HG03196 (cell line): ENCODE measurements around the gene P4HTM.

Source experiments
- ATAC-seq: cut with Tn5 transposase; IDR thresholded peaks from one replicate; pipeline ENCODE4 v1.9.1; 2021; ENCODE audit not compliant: unreplicated experiment

Gene P4HTM

DNA sequence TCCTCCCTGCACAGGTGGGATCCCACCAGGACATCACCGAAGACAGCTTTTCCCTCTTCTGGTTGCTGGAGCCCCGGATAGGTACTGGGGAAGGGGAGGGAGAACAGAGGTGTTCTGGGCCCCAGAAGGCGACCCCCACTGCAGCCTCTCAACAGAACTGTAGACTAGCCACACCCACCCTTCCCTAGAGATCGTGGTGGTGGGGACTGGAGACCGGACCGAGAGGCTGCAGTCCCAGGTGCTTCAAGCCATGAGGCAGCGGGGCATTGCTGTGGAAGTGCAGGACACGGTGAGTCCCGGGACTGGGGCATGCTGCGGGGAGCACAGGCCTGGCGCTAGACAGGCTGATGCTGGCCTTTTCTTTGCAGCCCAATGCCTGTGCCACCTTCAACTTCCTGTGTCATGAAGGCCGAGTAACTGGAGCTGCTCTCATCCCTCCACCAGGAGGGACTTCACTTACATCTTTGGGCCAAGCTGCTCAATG, 32.7 kb downstream of the P4HTM start:
- ATAC-seq: no peak

DNA sequence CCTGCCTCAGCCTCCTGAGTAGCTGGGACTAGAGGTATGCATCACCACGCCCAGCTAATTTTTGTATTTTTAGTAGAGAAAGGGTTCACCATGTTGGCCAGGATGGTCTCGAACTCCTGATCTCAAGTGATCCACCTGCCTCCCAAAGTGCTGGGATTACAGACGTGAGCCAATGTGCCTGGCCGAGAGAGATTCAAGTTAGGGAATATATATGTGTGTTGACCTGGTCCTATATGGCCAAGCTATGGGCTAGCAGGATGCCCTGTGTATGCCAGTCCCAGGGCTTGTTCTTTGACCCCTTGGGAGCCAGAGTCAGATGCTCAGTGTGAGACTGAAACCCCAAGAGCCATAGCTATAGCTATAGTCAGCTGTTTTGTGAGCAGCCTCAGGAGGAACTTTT, 33.7 kb downstream of the P4HTM start:
- ATAC-seq: no peak

- ATAC-seq: no peak
These were observed 34.4 kb downstream of the P4HTM start for GRCh38 chr3:49024449-49024848.

DNA sequence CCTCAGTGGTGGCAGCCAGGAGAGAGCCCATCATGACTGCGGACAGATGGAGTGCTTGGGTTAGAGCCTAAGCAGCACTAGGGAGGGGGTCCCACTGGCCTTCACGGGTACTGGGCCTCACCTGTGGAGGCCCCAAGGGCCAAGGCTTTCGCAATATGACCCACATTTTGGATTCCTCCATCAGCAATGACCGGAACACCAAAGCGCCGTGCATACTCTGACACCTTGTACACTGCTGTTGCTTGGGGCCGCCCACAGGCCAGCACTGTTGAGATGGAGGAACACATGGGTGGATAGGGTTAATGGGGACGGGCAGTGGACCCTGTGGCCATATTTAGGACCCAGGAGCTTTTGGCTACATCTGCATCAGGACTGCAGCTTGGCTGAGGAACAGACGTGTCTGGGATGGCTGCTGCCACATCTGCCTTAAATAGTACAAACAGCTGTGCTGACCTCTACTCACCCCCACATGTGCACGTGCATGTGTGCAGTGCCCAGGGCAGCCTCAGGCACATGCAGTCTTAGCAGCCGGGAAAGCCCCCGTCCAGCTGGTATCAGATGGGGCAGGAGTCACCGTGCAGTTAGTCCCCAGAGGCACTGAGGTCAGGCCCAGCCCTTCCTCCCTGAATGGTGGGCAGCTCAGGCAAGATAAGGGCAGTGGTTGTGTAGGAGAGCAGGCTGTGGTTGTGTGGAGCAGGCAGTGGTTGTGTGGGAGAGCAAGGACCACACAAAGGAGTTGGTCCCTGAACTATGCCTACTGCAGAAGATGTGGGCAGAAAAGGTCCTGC, 35.2 kb downstream of the P4HTM start:
- ATAC-seq: no peak

GRCh38 chr3:49025793-49026520, 35.9 kb downstream of the P4HTM start:
- ATAC-seq: no peak

DNA sequence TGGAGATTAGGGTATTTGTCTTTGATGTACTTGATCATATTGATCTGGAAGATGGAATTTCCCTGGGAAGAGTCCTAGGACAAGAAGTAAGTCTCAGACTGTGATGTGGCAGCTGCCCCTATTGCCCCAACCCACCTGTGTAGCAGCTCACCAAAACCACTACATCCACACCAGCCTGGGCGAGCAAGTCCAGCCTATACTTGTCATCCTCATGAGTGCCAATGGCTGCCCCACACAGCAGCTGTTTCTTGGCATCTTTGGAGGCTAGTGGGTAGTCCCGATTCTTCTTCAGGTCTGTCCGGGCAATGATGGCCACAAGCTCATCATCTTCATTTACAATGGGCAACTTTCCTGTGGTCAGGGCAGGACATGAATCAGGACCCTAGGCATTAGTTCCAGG, 36.5 kb downstream of the P4HTM start:
- ATAC-seq: no peak

- no peak for ATAC-seq
These were observed 37.6 kb downstream of the P4HTM start for GRCh38 chr3:49027634-49028033.

- ATAC-seq: no peak
These were observed 38.2 kb downstream of the P4HTM start for GRCh38 chr3:49028298-49028672.

DNA sequence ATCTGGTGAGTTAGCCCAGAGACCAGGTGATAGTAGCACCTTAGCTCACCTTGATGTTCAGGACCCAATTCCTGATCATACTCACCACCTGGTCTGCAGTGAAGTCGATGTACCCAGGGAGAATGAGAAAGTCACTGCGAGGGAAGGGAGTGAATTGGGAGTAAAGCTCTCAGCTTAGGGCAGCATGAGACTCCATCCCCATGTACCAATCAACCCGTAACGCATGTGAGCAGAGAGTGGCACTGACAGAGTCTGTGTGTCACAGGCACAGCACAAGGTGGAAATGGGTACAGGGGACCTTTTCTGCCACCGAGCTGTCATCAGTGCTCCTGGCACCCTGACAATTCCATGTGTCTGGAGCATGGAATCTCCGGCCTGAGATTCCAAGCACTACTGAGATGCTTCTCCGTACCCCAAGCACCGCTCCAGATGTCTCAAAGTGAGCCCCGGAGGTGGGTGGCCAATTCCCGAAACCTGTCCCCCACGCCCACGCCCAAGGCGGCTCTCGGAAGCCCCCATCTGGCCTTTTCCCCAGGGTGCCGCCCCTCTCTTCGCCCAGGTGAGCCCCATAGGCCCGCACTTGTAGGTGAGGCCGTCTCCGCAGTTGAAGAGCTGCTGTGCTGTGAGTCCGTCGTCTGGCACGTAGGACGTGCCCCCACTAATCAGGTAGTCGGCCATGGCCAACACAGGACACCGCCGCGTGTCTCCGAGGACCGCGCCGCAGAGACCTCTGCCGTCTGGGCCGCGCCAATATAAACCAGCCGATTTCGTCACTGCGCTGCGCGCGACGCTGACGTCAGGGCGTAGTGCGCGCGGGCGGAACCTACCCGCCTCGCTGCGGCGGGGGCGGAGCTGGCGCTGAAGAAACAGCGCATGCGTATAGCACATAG, 38.9 kb downstream of the P4HTM start, which contains the start of gene IMPDH2:
TSS of gene IMPDH2 (minus strand) at position 726 of the 890 bp plus-strand sequence. CDS start at position 678, 48 bp downstream.
- peak; percentile 85 for ATAC-seq

GRCh38 chr3:49029563-49029884, 39.5 kb downstream of the P4HTM start:
- ATAC-seq: no peak

DNA sequence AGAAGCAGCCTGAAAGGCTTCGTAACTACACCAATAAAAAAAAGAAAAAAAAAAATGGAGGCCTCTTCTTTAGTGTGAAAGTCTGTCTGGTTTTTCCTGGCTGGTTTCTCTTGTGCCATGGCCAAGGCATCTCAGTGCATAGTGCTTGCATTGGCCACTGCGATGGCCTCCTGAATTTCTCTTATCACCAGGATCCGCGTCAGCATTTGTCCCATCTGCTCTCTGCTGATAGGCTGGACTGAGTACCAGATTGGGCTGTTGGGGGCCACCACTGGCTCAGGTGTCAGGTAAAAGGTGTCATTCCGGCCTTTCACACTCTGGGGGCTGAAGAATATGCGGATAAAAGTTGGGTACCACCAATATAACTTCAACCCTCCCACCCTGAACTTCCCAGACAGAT, 40.3 kb downstream of the P4HTM start:
- ATAC-seq: no peak

- ATAC-seq: no peak
These were observed 42.7 kb downstream of the P4HTM start for GRCh38 chr3:49032646-49033304.

DNA sequence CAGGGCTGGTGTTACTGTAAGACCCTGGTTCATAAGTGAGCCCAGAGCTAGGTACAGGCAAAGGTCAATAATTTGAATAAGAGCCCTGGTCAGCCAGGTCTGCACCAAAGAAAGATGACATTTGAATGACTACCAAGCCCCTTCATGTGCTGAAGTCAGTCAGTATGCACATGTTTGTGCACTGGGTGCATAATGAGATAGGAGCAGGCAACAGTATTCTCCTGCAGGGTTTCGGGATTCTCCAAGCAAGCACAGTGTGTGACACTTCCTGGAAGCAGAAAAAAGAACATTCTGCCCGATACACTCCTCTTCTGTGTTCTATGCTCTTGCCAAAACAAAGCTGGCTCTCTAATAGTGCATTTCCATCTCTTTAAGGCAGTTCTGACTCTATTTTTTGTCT, 44.6 kb downstream of the P4HTM start:
- ATAC-seq: no peak

DNA sequence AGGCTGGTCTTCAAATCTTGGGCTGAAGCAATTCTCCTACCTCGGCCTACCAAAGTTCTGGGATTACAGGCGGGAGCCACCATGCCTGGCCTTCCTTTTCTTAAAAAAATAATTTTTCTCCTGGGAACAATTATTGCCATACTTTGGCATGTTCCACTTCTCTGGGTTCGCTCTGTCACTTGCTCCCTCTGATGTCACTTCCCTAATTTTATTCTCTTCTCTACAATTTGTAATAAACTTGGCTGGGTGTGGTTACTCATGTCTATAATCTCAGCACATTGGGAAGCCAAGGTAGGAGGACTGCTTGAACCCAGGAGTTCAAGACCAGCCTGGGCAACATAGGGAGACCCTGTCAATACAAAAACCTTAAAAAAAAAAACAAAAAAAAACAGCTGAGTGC, 45.2 kb downstream of the P4HTM start:
- no peak for ATAC-seq

GRCh38 chr3:49053543-49053942, 63.5 kb downstream of the P4HTM start:
- no peak for ATAC-seq

DNA sequence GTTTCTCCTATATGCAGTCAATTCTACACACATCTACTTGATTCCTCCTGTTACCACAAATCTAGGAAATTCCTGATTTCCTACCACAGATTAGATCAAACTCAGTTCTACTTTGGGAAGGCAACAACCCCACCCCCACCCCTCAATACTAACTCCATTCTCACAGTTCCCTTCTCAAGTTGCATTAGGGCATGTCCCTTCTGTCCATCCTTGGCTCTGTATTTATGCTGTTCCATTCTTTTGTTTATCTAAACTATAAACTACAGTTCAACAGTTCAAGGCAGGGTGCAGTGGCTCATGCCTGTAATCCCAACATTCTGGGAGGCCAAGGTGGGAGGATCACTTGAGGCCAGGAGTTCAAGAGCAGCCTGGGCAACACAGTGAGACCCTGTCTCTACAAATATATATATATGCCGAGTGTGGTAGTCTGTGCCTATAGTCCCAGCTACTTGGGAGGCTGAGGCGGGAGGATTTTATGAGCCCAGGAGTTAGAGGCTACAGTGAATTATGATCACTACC, 64.4 kb downstream of the P4HTM start:
- no peak for ATAC-seq
